ENCODE data around the gene EDC3.

The EDC3 gene

GRCh38 chr15:74696808-74697207 is 984 bp upstream of the EDC3 start:
- Histone ChIP-seq H3K9me3 (ENCODE audit: control insufficient read depth, low read length) (no peaks in the 10 kb centered on the region), H3K9ac (ENCODE audit: low read length) (no peak overlapping the region), H3K4me3 (ENCODE audit: low read length) (no peak overlapping the region), H3K4me1 (ENCODE audit: control insufficient read depth, insufficient read depth, low read length) (peaks cover 7% of the 10 kb centered on the region), H3K36me3 (ENCODE audit: control insufficient read depth, insufficient read depth, low read length) (no peaks in the 10 kb centered on the region), H3K27me3 (ENCODE audit: control insufficient read depth, insufficient read depth, low read length) (no peaks in the 10 kb centered on the region)

GRCh38 chr15:74696398-74696729 is 540 bp upstream of the EDC3 start:
- Histone ChIP-seq H3K27me3 (ENCODE audit: control insufficient read depth, insufficient read depth, low read length) (no peaks in the 10 kb centered on the region), H3K9ac (ENCODE audit: low read length) (peak overlapping the region; percentile 93), H3K4me1 (ENCODE audit: control insufficient read depth, insufficient read depth, low read length) (peaks cover 7% of the 10 kb centered on the region), H3K4me3 (ENCODE audit: low read length) (peak overlapping the region; percentile 79), H3K9me3 (ENCODE audit: control insufficient read depth, low read length) (no peaks in the 10 kb centered on the region), H3K36me3 (ENCODE audit: control insufficient read depth, insufficient read depth, low read length) (no peaks in the 10 kb centered on the region)

- no peak overlapping the region for H3K9ac ChIP-seq (ENCODE audit: low read length)
- peaks cover 7% of the 10 kb centered on the region for H3K4me1 ChIP-seq (ENCODE audit: control insufficient read depth, insufficient read depth, low read length)
- H3K27me3 ChIP-seq (ENCODE audit: control insufficient read depth, insufficient read depth, low read length): no peaks in the 10 kb centered on the region
- no peak overlapping the region for H3K4me3 ChIP-seq (ENCODE audit: low read length)
- no peaks in the 10 kb centered on the region for H3K36me3 ChIP-seq (ENCODE audit: control insufficient read depth, insufficient read depth, low read length)
- H3K9me3 ChIP-seq (ENCODE audit: control insufficient read depth, low read length): no peaks in the 10 kb centered on the region
Observed at GRCh38 chr15:74692327-74692726, 3.5 kb downstream of the EDC3 start.

- no peaks in the 10 kb centered on the region for H3K9me3 ChIP-seq (ENCODE audit: control insufficient read depth, low read length)
- no peak overlapping the region for H3K9ac ChIP-seq (ENCODE audit: low read length)
Observed at GRCh38 chr15:74683758-74684157, 12.1 kb downstream of the EDC3 start.

GRCh38 chr15:74682954-74683353 is 12.9 kb downstream of the EDC3 start:
- Histone ChIP-seq H3K27me3 (ENCODE audit: control insufficient read depth, insufficient read depth, low read length) (no peaks in the 10 kb centered on the region), H3K9me3 (ENCODE audit: control insufficient read depth, low read length) (no peaks in the 10 kb centered on the region), H3K36me3 (ENCODE audit: control insufficient read depth, insufficient read depth, low read length) (no peaks in the 10 kb centered on the region), H3K4me3 (ENCODE audit: low read length) (no peak overlapping the region), H3K4me1 (ENCODE audit: control insufficient read depth, insufficient read depth, low read length) (no peaks in the 10 kb centered on the region), H3K9ac (ENCODE audit: low read length) (no peak overlapping the region)

More at GRCh38 chr15:74683758-74684157, 12.1 kb downstream of the EDC3 start:
- Histone ChIP-seq H3K27me3 (ENCODE audit: control insufficient read depth, insufficient read depth, low read length) (no peaks in the 10 kb centered on the region), H3K36me3 (ENCODE audit: control insufficient read depth, insufficient read depth, low read length) (no peaks in the 10 kb centered on the region), H3K4me1 (ENCODE audit: control insufficient read depth, insufficient read depth, low read length) (no peaks in the 10 kb centered on the region), H3K4me3 (ENCODE audit: low read length) (no peak overlapping the region)

- H3K4me3 ChIP-seq (ENCODE audit: low read length): no peak overlapping the region
- H3K9me3 ChIP-seq (ENCODE audit: control insufficient read depth, low read length): no peaks in the 10 kb centered on the region
- H3K36me3 ChIP-seq (ENCODE audit: control insufficient read depth, insufficient read depth, low read length): no peaks in the 10 kb centered on the region
- no peaks in the 10 kb centered on the region for H3K27me3 ChIP-seq (ENCODE audit: control insufficient read depth, insufficient read depth, low read length)
- H3K9ac ChIP-seq (ENCODE audit: low read length): no peak overlapping the region
- H3K4me1 ChIP-seq (ENCODE audit: control insufficient read depth, insufficient read depth, low read length): no peaks in the 10 kb centered on the region
Observed at GRCh38 chr15:74680456-74680855, 15.4 kb downstream of the EDC3 start.

GRCh38 chr15:74676801-74677200 is 19.0 kb downstream of the EDC3 start:
- Histone ChIP-seq H3K27me3 (ENCODE audit: control insufficient read depth, insufficient read depth, low read length) (no peaks in the 10 kb centered on the region), H3K4me3 (ENCODE audit: low read length) (no peak overlapping the region), H3K9ac (ENCODE audit: low read length) (no peak overlapping the region), H3K36me3 (ENCODE audit: control insufficient read depth, insufficient read depth, low read length) (peaks cover 9% of the 10 kb centered on the region), H3K9me3 (ENCODE audit: control insufficient read depth, low read length) (no peaks in the 10 kb centered on the region), H3K4me1 (ENCODE audit: control insufficient read depth, insufficient read depth, low read length) (no peaks in the 10 kb centered on the region)

GRCh38 chr15:74674161-74674560 is 21.7 kb downstream of the EDC3 start:
- Histone ChIP-seq H3K36me3 (ENCODE audit: control insufficient read depth, insufficient read depth, low read length) (peaks cover 13% of the 10 kb centered on the region), H3K9me3 (ENCODE audit: control insufficient read depth, low read length) (no peaks in the 10 kb centered on the region), H3K27me3 (ENCODE audit: control insufficient read depth, insufficient read depth, low read length) (no peaks in the 10 kb centered on the region), H3K4me3 (ENCODE audit: low read length) (no peak overlapping the region), H3K4me1 (ENCODE audit: control insufficient read depth, insufficient read depth, low read length) (no peaks in the 10 kb centered on the region), H3K9ac (ENCODE audit: low read length) (no peak overlapping the region)

- H3K4me3 ChIP-seq (ENCODE audit: low read length): no peak overlapping the region
- H3K27me3 ChIP-seq (ENCODE audit: control insufficient read depth, insufficient read depth, low read length): no peaks in the 10 kb centered on the region
- no peaks in the 10 kb centered on the region for H3K9me3 ChIP-seq (ENCODE audit: control insufficient read depth, low read length)
- peaks cover 10% of the 10 kb centered on the region for H3K36me3 ChIP-seq (ENCODE audit: control insufficient read depth, insufficient read depth, low read length)
- H3K4me1 ChIP-seq (ENCODE audit: control insufficient read depth, insufficient read depth, low read length): peaks cover 3% of the 10 kb centered on the region
- no peak overlapping the region for H3K9ac ChIP-seq (ENCODE audit: low read length)
Observed at GRCh38 chr15:74669627-74670026, 26.2 kb downstream of the EDC3 start.

GRCh38 chr15:74667975-74668374 is 27.8 kb downstream of the EDC3 start:
- H3K4me1 ChIP-seq (ENCODE audit: control insufficient read depth, insufficient read depth, low read length): peaks cover 10% of the 10 kb centered on the region
- H3K4me3 ChIP-seq (ENCODE audit: low read length): no peak overlapping the region
- peaks cover 4% of the 10 kb centered on the region for H3K36me3 ChIP-seq (ENCODE audit: control insufficient read depth, insufficient read depth, low read length)
- no peak overlapping the region for H3K9ac ChIP-seq (ENCODE audit: low read length)
- no peaks in the 10 kb centered on the region for H3K27me3 ChIP-seq (ENCODE audit: control insufficient read depth, insufficient read depth, low read length)
- no peaks in the 10 kb centered on the region for H3K9me3 ChIP-seq (ENCODE audit: control insufficient read depth, low read length)

- H3K27me3 ChIP-seq (ENCODE audit: control insufficient read depth, insufficient read depth, low read length): no peaks in the 10 kb centered on the region
- no peaks in the 10 kb centered on the region for H3K9me3 ChIP-seq (ENCODE audit: control insufficient read depth, low read length)
- no peak overlapping the region for H3K4me3 ChIP-seq (ENCODE audit: low read length)
- H3K9ac ChIP-seq (ENCODE audit: low read length): no peak overlapping the region
- no peaks in the 10 kb centered on the region for H3K36me3 ChIP-seq (ENCODE audit: control insufficient read depth, insufficient read depth, low read length)
- peaks cover 10% of the 10 kb centered on the region for H3K4me1 ChIP-seq (ENCODE audit: control insufficient read depth, insufficient read depth, low read length)
Observed at GRCh38 chr15:74664670-74665069, 31.2 kb downstream of the EDC3 start.

GRCh38 chr15:74664028-74664616 is 31.7 kb downstream of the EDC3 start:
- Histone ChIP-seq H3K4me1 (ENCODE audit: control insufficient read depth, insufficient read depth, low read length) (peaks cover 10% of the 10 kb centered on the region), H3K9me3 (ENCODE audit: control insufficient read depth, low read length) (no peaks in the 10 kb centered on the region), H3K4me3 (ENCODE audit: low read length) (no peak overlapping the region), H3K9ac (ENCODE audit: low read length) (no peak overlapping the region), H3K36me3 (ENCODE audit: control insufficient read depth, insufficient read depth, low read length) (no peaks in the 10 kb centered on the region), H3K27me3 (ENCODE audit: control insufficient read depth, insufficient read depth, low read length) (no peaks in the 10 kb centered on the region)

Measured in mucosa of stomach (tissue), 1 donor.